ENCODE results near the gene PTGES. TPM values are rescaled to one million over a fixed set of nuclear protein-coding genes. Genes with fewer than 3 reads are reported as not detected.

The PTGES gene
- total RNA-seq, 1 donor from 2014 or later, result 0.40 TPM

DNA sequence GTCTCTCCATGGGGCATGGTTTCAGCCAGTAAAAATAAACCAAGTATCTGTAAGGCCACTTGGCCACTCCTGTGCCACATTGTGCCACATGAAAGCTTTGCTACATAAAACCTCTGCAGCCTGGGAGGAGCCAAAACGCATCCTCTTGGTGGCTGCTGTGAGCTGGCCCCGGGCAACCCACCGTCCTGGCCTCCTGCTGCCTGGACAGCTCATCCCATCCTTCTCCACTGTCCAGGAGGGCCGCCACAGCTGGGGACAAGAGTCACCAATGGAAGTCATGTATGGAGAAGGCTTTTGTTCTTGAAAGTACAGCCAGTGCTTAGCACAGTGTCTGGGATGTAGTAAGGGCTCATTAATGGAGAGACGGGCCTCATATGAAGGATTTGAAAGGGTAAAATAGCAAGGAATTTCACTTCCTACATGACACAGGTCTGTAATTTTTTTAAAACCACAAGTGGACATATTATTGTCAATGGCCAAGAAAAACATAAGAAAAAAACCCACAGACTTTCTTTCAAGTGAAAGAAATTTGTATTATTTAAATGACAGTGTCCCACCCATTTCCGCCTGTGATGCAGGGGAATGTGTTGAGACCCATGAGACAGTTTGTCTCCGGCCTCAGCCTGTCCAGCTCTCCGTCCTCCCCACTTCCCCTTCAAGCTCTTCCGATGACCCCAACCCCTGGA lies 6.6 kb downstream of the PTGES start:
- no peak for DNase-seq (ENCODE audit: low read depth in 2 of 2)

DNA sequence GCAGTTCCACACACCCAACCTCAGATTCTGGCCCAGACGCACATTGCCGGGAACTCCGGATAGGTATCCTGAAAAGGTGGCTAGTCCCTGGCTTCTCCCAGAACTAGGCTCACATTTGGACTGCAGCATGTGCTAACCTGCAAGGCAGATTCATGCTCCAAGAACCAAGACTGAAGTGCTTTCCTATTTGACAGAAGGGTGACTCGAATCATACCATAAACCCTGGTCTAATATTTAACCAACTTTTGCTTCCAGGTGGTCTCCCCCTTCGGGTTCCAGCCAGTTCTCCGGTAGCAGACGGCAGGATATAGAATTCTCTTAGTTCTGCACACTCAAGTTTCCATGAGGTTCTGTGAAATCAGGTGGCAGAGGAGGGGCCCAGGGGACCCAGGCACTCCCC lies 7.6 kb downstream of the PTGES start:
- no peak for DNase-seq (ENCODE audit: low read depth in 2 of 2)

DNA sequence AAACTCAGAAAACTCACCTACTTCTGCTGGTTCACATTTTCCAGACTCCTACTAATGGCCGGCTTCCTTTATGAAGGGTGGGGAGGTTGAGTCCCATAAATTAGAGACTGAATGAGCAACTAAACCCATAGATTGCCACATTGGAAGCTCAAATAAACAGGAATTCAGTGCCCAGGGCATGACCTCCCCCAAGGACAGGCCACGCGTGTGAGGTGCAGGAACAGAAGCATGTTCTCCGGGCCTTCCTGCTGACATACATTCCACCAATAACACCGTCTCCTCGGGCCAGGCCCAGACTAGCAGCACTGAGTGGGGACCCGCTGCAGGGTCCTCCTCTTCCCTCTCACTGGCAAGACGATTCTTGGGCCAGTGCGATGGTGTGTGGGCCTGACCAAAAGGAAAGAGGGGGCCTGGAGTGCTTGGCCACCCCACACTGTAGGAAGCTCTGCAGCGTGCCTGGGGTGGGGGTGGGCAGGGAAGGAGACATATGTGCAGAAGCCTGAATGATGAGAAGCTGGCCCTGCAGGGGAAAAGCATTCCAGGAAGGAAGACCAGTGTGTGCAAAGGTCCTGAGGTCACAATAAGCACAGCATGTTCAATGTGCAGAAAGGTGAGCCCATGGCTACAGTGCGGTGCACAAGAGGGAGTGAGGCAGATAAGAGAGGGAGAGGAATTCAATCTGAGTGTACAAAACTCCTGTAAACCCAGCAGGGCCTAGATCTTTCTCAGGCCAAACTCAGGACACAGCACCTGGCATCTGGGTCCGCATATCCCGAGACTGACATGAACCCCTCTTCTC lies 12.0 kb downstream of the PTGES start:
- no peak for DNase-seq (ENCODE audit: low read depth in 2 of 2)

DNA sequence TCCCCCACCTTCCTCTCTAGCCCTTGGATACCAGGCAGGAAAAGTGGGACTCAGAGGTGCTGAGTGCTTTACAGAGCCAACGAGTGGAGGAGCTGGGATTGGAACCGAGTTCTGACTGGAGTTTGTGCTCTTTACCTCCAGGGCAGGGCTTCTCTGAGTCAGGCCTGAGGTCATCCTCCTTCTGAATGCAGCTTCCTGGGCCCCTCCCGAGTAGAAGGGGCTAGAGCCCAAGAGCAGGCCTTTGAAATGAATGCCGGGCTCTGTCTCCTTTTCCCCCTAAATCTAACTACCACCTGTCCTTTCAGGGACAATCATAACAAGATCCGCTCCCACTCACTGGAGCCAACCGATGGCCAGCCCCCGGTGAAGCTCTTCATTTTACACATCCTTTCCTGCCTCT lies 12.7 kb downstream of the PTGES start:
- DNase-seq (ENCODE audit: low read depth in 2 of 2), result no peak

DNA sequence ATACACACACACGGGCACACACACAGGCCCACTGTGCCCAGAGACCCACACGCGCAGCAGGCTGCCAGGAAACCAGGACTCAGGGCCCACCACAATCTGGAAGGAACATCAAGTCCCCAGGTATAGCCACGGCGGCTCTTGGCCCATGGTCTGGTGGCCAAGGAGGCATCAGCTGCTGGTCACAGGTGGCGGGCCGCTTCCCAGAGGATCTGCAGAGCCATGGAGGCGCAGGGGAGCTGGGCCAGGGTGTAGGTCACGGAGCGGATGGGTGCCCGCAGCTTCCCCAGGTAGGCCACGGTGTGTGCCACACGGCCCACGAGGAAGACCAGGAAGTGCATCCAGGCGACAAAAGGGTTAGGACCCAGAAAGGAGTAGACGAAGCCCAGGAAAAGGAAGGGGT lies 13.4 kb downstream of the PTGES start:
- no peak for DNase-seq (ENCODE audit: low read depth in 2 of 2)

DNA sequence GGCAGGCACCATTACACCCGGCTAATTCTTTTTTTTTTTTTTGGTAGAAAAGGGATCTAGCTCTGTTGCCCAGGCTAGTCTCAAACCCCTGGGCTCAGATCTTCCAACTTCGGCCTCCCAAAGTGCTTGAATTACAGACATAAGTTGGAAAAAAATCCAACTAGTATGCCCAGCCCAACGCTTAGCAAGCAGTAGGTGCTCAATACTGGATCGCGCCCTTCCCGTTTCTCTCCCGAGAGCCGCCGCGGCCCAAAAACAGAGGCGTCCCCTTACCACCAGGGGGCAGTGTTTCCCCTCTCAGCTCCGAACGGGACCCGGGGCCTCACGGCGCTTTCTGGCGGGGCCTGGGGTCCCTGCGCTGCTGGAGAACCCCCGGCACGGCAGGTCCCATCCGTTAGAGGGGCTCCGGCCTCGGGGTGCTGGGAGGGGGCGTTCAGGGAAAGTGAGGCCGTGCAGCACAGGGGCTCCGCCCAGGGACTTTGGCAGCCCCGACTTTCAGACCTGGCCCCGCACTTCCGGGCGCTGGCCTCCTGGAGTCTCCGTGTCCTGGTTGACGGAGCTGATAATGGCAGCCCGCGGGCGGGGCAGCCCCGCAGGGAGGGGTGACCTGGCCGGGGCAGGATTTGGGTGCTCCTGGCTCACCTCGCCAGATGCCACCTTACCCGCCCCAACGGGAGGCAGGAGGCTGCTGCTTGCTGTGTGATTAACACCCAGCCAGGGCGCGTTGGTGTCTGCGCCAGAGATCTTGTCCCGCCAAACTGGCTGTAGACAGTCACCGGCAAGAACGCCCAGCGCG lies 15.2 kb downstream of the PTGES start:
- peak; percentile 58 to 77 for DNase-seq (ENCODE audit: low read depth in 2 of 2)

DNA sequence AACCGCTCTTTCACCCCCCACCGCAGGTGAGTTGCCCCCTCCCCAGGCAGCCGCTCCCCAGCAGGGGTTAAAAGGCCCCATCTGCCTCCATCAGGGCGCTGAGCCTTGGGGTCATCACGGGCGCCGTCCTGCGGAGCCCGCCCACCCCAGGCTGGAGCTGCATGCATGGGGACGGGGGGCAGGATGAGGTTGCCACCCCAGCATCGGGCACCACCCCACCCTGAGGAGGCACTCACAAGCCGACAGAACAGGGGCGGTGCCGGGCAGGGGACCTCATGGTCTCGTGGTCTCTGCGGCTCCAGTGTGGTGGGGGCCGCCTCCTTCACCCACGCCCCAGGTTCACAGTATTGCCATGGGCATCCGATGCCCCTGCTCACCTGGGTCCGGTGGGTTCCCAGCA lies 16.5 kb downstream of the PTGES start:
- DNase-seq (ENCODE audit: low read depth in 2 of 2), result no peak

DNA sequence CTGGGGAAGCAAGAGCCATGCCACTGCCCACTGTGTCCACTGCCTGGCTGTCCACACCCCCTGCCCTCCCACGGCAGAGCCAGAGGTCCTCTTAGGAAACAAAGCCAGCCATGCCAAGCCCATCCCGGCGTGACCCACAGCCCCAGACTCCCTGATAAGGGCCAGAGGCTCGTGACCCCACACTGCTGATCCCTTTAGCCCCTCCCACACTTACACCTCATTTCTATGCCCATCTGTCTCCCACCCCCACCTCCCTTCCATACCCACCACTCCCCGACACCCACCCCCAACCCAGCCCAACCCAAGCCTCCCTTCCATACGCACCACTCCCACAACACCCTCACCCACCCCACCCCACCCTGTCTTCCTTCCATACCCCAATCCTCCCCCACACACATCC lies 17.3 kb downstream of the PTGES start:
- DNase-seq (ENCODE audit: low read depth in 2 of 2), result no peak

DNA sequence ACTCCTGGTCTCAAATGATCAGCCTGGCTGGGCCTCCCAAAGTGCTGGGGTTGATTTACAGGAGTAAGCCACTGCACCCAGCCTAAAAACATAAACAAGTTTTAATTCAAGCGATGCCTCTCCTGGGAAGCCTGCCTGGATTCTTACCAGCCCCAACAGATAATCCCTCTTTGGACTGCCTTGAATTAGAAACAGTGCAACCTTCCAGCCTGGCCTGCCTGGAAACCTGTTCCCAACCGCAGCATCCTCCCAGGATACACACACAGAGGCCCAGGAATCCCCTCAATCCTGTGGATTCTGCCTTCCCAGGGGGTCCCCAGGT lies 19.2 kb downstream of the PTGES start:
- DNase-seq (ENCODE audit: low read depth in 2 of 2), result no peak

DNA sequence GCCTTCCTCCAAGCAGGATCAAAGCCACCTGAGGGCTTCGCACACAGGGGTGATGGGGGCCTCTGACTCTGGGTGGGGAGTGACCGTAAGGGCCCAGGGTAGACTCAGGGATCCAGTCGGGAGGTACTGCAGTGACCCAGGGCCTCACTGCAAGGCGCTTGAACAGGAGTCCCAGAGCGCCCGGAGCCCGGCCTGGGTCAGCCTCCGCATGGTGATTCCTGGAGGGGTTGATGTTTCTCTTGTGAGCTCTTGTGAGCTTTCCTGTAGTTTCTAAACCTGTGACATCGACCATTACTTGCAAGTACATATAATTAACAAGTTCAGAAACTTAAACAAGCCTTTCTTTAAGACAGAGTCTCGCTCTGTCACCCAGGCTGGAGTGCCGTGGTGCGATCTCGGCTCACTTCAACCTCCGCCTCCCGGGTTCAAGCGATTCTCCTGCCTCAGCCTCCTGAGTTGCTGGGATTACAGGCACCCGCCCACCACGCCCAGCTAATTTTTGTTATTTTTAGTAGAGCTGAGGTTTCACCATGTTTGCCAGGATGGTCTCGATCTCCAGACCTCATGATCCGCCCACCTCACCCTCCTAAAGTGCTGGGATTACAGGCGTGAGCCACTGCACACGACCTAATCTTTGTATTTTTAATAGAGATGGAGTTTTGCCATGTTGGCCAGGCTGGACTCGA lies 19.8 kb downstream of the PTGES start:
- DNase-seq (ENCODE audit: low read depth in 2 of 2), result no peak

DNA sequence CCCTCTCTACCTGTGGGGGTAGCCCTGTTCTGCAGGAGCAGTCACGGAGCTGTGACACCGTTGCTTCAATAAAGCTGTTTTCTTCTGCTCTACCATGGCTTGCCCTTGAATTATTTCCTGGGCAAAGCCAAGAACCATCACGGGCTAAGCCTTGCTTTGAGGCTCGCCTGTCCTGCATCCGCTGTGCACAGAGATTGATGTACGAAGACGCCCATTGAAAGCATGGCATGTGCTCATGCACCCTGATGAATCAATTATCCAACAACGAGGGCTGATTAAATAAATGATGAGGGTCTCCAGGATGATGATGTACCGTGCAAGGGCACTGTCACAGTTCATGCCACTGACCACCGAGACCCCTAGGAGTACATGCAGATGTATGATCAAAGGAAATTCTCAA lies 20.7 kb downstream of the PTGES start:
- no peak for DNase-seq (ENCODE audit: low read depth in 2 of 2)

DNA sequence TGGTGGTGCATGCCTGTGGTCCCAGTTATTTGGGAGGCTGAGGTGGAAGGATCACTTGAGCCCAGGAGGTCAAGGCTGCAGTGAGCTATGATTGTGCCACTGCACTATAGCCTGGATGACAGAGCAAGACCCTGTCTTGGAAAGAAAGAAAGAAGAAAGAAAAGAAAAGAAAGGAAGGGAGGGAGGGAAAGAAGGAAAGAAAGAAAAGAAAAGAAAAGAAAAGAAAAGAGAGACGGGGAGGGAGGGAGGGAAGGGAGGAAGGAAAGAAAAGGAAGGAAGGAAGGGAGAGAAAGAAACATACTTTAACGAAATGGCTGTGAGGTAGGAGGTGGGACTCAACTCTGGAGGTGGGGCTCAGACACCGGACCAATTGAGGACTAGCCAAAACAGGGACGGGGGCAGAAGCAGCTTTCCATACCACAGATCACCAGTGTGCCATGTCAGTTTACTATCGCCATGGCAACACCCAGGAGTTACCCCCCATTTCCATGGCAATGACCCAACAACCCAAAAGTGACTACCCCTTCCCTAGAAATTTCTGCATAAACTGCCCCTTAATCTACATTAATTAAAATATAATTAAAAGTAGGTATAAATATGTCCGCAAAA lies 21.3 kb downstream of the PTGES start:
- DNase-seq (ENCODE audit: low read depth in 2 of 2), result no peak

DNA sequence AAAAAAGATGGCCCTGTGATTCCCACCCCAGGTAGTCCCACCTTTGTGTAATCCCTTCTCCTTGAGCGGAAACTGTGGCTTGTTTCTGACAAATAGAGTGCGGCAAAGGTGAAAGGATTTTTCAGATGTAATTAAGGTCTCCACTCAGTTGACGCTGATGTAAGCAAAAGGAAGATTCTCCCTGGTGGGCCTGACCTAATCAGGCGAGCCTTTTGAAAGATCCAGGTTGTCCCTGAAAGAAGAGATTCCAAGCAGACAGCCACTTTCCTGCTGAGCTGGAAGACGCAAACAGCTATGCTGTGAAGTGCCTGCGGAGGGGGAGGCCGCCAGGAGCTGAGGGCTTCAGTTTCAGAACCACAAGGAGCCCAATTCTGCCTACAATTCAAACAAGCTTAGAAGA lies 24.1 kb downstream of the PTGES start:
- DNase-seq (ENCODE audit: low read depth in 2 of 2), result no peak

DNA sequence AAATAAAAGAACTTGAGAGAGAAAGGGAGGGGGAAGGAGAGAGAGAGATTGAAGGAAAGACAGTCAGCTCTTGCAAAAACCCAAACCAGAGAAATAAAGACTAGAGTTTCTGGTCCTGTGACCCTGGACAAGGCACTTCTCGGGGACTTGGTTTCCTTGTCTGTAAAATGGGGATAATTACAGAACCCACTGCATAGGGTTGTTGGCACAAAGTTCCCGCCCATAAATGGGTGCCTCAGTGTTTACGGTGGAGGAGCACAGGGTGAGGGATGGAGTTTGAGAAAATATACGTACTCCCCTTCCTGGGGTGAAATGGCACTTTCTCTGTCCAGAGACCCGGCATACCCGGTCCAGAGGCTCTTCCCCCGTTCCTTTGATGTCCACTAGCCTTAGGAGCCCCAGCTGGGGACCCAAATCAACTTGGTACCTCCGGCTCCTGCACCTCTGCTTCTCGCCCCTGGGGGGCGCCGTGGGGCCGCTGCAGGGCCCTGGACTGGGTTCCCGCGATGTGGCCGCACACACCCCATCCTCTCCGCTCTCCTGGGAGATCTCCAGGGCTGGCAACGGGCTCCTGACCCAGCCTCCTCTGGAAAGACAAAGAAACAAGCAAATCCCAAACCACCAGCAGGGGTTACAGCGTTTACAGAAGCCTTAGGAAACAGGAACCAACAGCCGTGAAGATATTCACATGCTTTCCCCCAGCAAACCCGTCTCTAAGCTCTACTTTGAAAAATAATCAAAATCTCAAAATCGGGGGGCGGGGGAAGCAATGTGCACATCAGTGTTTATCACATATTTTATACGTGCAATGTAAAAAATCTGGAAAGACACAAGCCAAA lies 26.3 kb downstream of the PTGES start:
- peak; percentile 56 to 63 for DNase-seq (ENCODE audit: low read depth in 2 of 2)

DNA sequence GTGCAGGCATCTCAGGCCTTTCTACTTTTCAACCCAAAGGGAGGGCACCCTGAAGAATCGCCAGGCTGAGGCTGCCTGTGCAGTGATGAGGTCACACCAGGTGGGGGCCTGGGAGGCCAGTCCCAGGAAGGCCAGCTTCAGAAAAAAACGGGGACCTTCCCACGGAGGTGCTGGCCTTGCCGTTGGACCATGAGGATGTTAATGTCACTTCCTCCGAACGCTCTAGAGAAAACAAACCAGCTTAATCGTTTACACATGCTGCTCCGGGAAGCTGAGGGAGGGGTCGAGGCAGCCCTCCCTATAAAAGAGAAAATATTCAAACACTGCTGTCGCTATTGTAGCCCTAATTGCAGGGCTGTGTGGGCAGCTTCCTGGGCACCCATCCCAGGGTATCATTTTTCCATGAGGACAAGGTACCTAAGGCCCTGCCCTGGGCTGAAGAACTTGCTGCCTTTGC lies 27.0 kb downstream of the PTGES start:
- DNase-seq (ENCODE audit: low read depth in 2 of 2), result no peak

DNA sequence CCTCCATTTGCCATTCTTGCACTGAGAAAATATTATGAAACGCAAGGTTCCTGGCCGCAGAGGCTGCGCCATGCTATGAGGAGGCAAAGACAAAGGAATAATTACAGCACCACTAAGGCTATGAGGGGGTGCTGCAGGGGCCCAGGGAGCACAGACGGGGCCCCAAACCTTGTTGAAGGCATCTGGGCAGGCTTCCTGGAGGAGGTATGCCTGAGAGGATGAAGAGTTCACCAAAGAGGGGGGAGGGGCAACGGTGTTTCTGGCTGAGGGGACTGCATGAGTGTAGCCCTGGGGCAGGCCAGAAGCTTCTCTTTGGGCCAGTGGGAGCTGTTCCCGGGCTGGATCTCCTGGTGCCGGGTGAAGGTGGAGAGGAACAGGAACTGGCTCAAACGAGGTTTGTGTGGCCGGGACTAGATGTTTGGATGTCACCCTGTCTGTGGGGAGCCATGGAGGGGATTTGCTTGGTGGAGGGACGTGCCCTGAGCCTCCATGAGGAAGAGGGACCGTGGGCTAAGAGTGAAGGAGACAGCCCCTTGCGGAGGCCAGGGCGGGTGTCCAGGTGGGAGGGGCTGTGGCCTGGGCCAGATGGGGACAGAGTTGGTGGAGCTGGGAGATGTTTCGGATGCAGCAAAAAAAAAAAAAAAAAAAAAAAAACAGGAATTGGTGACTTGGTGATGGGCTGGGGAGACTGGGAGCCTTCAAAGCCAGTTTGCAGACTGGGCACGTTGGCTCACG lies 28.2 kb downstream of the PTGES start:
- DNase-seq (ENCODE audit: low read depth in 2 of 2), result no peak

DNA sequence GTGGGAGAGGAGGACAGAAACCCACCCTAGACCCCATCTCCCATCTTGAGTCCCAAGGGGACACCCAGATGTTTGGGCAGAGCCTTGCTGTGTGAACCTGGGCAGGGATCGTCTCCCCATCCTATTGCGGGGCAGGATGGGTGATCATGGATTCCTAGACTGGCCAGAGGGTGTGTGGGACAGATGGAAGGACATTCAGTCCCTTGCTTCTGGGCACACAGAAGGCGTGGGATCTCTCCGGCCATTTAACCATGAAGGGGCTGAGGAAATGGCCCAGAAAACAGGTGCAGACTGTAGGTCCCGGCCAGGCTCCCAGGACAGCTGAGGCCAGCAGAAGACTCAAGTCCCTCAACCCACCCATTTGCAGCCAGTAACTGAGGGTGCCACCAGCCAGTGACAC lies 29.9 kb downstream of the PTGES start:
- no peak for DNase-seq (ENCODE audit: low read depth in 2 of 2)

DNA sequence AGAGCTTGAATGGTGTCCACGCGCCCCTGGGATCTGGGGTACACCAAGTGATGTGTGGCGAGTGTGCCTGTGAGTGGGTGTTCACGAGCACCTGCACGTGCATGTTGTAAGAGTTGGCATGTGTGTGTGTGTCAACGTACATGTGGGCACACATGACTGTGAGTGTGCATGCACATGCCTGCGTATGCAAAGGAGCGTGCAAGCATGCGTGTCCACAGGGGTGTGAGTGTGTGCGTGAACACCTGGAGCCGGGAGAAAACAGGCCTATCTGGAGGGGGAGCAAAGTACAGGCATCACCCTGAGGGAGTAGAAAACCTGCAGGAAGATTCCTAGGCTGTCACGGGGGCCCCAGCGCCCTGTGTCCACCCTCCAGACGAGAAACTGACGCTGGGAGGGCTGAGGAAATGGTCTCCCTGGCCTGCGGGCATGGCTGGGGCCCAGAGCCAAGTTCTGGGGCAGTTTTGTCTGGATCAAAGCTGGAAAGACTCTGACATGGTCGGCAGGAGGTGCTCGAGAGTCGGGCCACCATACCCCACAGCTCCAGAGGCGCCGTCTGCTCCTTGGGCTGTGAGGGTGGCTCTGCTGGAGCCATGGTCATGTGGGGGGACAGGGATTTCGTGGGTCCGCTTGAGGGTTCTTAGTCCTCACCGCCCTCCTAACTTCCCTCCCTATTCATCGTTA lies 31.8 kb downstream of the PTGES start:
- DNase-seq (ENCODE audit: low read depth in 2 of 2), result no peak

DNA sequence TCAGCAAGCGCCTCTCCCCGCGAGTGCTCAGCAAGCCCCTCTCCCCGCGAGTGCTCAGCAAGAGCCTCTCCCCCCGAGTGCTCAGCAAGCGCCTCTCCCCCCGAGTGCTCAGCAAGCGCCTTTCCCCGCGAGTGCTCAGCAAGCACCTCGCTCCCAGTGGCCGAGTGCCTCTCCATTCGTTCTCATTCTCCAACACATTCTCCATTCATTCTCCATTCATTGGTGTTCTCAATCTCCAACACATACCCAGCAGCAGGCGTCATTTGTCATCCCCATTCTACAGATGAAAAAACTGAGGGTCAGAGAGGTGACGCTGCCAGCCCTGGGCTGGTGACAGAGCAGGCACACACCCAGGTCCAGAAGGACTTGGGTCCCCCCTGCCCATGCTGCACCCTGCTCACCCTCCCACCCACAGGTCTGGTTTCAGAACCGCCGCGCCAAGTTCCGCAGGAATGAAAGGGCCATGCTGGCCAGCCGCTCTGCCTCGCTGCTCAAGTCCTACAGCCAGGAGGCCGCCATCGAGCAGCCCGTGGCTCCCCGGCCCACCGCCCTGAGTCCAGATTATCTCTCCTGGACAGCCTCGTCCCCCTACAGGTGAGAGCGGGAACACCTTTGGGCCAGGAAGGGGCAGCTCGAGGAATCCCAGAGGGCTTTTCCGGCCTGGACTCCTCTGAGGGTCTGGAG lies 32.5 kb downstream of the PTGES start:
- no peak for DNase-seq (ENCODE audit: low read depth in 2 of 2)
